A673 (cell line): ENCODE data around the gene ERICH4.

Experiments
- EZH2 ChIP-seq: fragments of 200-600 bp; sonication (generic); IDR thresholded peaks from 2 replicates; pipeline ENCODE4 v1.6.1; 2017; ENCODE audit warnings: borderline replicate concordance, low read depth, mild to moderate bottlenecking, mixed read lengths, antibody characterized with exemption, low read length; ENCODE audit not compliant: poor library complexity, severe bottlenecking
- TF ChIP-seq, protein P1 (sequence below): fragments of 300-800, 200-600 bp; sonication (generic); conservative IDR thresholded peaks from 2 replicates; pipeline ENCODE4 v1.5.1; 2017; ENCODE audit warnings: low read depth, mild to moderate bottlenecking, antibody characterized with exemption, low read length, moderate library complexity, mixed read lengths

DNA sequence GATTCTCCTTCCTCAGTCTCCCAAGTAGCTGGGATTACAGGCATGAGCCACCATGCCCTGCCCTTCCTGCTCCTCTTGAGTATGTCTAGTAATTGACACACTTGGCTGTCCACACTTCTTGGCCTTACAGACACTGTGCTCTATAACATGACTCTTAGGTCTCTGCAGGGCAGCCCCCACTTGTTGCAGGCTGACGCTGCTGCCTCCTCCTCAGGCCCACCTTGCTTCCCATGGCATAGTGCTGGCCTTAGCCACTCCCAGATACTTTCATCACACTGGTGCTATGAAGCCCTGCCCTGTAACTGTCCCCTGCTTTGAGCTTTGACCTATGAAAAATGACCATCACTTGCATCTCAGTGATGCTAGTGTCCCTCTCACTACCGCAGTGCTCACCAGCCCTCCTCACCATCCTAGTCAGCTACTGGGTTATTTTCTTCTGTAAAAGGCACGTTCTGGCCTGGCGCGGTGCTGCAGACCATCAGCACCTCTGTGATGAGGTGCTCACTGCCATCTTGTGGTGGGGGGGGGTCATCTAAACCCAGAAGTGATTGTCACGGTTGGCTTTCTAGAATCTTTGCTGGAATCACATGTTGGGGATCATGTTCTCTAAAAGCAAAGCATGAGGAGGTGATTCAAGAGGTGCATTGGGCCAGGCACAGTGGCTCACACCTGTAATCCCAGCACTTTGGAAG is 9.8 kb downstream of the ERICH4 start:
- TF ChIP-seq, protein P1, sequence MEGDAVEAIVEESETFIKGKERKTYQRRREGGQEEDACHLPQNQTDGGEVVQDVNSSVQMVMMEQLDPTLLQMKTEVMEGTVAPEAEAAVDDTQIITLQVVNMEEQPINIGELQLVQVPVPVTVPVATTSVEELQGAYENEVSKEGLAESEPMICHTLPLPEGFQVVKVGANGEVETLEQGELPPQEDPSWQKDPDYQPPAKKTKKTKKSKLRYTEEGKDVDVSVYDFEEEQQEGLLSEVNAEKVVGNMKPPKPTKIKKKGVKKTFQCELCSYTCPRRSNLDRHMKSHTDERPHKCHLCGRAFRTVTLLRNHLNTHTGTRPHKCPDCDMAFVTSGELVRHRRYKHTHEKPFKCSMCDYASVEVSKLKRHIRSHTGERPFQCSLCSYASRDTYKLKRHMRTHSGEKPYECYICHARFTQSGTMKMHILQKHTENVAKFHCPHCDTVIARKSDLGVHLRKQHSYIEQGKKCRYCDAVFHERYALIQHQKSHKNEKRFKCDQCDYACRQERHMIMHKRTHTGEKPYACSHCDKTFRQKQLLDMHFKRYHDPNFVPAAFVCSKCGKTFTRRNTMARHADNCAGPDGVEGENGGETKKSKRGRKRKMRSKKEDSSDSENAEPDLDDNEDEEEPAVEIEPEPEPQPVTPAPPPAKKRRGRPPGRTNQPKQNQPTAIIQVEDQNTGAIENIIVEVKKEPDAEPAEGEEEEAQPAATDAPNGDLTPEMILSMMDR = no peak
- no peak for TF ChIP-seq EZH2
